GM18909 (cell line): ENCODE data around the gene CBX2.

Experiments
- ATAC-seq: cut with Tn5 transposase; IDR thresholded peaks from one replicate; pipeline ENCODE4 v1.9.1; 2021; ENCODE audit warnings: mild to moderate bottlenecking; ENCODE audit not compliant: unreplicated experiment, poor library complexity

CBX2 gene

GRCh38 chr17:79797492-79798298 lies 19.7 kb downstream of the CBX2 start:
- ATAC-seq, result peak; percentile 10

DNA sequence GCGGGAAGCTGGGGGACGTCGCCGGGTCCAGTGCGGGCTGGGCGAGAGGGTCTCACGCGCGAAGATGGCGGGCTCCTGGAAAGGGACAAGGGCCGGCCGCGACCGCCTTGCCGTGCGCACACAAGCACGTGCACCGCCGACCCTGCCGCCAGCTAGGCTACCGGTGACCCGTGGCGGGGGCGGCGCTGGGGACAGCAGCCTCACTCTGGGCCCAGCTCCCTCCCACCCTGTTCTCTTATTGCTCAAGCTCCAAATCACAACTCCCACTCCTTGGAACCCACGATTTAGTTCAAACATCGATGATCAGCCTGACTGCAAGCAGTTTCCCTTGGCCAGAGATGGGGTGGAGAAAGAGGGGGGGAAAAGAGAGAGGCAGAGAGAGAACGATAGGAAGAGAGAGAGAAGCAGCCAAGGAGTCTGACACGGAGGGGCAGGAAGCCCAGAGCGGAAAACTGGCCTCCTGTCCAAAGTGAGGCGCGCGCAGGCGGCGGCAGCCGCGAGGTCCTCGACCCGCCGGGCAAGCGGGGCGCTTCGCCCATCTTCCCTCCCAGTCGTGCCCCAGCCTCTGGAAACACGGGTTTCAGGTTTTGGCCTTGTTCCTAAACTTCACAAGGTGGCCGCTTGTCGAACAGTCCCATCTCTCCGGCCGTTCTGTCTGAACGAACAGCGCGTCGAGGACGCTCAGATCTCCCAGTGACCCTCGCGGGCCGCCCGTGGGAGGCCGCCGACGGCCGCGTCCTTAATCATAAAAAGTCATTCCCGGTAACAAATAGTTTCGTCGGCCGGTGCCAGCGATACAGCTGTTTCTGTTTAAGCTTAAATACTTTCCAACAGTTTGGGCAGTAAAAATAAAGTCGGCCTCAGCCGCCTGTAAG lies 20.6 kb downstream of the CBX2 start:
- no peak for ATAC-seq

- no peak for ATAC-seq
Measured at GRCh38 chr17:79799174-79799537, 21.2 kb downstream of the CBX2 start.

- no peak for ATAC-seq
Measured at GRCh38 chr17:79799538-79800324, 21.8 kb downstream of the CBX2 start.

DNA sequence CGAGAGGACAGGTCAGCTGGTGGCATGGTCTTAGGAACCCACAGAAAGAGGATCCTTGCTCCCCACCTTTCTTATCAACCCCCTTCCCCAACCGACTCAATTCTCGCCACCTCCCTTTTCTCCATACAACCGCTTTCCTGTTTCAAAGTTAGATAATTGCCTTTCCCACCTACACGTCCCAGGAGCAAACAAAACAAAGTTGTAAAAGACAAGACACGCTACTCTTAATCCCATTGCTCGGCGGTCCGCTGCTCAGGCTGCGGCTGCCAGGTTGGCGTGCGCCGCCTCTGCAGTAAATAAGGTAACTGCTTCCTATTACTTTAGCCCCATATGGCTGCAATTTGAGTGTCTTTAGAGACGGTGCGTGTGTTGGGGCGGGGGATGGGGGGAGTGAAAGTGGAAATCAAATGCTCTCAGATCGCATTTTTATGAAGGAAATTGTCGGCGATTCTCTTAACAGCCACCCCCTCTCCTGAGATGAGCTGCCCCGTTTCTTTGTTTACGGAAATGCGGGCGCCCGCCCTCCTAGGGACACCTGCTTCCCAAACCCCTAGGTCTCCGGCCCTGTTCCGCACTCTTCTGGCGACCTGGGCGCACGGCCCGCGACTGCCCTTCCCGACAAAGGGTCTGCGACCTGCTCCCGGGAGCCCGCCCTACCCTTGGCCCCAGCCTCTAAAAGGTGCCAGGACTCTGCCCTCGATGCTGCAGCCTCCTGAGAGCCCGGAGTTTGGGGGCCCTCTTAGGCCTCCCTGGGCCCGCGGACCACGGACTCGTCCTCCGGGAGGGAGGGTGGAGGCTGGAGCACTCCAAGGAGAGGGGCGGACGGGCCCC lies 22.6 kb downstream of the CBX2 start:
- ATAC-seq, result no peak

DNA sequence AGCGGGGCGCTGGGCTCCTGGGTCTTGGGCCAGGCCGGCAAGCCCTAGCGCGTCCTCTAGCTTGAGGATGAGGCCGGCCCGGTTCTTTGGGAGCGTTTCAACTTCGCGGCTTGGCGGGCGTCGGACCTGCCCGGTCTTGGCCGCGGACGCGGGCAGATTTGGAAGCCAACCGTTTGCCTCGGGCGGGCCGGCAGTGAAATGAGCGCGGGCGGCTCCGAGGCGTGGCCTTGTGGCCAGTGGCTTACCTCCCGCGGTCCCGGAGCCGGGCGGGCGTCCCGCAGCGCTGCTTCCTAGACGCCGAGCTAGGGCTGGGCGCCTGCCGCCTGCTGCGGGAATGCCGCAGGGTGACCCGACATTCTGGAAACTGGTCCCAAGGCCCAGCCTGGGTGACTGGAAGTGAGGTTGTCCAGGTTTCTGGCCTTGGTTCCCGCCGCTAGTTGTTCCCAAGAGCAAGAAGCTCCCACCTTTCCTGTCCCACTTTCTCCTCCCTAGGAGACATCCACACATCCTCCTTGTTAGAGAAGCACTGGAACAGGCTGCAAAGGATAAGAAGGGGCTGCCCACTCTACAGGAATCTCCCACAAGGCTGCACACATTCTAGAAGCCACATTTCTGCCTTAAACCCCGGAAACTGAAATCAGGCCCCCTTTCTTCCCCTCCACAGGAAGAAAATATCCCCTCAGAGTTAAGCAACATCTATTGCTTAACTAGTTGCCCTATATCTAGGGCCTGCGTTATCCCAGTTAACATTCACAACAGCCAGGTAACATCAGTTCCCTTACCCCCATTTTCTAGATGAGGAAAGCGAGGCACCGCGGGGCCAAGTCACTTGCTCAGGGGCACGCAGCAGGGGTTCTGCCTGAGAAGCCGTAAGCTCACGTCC lies 23.4 kb downstream of the CBX2 start:
- no peak for ATAC-seq

- no peak for ATAC-seq
Measured at GRCh38 chr17:79802039-79802735, 24.2 kb downstream of the CBX2 start.

DNA sequence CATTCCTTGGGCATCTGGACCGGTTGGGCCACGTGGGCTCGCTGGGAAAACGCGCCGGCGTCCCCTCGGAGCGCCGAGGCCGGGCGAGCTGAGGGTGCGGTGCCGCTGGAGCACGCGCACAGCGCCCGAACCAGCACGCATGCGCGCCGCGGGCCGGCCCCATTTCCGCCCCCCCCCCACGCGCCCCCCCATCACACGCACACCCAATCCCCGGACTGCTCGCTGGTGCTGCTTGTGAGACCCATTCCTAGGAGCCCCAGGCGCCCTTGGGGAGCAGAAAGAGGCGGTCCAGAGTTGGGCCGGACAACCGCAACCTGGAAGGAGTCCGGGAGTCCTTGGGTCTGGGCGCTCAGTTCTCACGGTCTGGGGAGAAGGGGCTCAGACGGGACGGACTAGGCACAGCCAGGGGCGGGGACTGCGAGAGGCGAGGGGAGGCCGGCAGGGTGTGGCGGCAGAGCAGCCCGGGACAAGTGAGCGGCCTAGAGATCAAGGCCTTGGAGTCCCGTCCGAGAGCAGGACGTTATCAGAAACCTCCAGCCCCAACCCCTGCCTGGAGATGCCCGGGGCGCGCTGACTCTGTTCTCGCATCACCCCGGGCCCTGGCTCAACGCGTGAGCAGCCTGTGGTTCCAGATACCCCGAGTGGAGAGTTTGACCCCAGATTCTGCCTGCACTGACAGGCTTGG lies 24.9 kb downstream of the CBX2 start:
- no peak for ATAC-seq

DNA sequence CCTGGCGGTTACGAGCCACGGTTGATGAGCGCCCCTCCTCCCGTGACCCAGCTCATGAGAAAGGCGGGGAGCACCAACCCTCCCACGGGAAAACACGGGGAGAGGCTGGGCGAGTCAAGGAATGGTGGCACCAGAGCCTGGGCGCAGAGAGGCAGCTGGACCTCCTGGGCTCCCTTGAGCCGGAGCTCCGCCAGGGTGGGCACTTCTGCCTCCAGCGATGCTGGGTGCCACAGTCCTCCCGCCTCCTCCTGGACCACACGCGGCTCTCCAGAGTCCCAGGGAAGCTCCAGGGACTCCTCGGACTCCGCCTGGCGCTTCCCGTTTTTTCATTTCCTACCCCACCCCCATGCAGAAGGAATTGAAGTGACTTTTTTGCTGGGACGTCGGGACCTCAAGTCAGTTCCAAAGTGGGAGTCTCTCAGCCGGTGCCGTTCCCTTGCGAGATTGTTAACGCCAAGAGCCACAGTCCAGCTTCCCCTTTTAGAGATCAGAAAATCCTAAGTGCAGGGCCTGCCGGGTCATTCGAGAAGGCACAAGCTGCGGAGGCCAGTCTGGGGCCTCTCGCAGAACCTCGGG lies 25.6 kb downstream of the CBX2 start:
- ATAC-seq, result no peak

DNA sequence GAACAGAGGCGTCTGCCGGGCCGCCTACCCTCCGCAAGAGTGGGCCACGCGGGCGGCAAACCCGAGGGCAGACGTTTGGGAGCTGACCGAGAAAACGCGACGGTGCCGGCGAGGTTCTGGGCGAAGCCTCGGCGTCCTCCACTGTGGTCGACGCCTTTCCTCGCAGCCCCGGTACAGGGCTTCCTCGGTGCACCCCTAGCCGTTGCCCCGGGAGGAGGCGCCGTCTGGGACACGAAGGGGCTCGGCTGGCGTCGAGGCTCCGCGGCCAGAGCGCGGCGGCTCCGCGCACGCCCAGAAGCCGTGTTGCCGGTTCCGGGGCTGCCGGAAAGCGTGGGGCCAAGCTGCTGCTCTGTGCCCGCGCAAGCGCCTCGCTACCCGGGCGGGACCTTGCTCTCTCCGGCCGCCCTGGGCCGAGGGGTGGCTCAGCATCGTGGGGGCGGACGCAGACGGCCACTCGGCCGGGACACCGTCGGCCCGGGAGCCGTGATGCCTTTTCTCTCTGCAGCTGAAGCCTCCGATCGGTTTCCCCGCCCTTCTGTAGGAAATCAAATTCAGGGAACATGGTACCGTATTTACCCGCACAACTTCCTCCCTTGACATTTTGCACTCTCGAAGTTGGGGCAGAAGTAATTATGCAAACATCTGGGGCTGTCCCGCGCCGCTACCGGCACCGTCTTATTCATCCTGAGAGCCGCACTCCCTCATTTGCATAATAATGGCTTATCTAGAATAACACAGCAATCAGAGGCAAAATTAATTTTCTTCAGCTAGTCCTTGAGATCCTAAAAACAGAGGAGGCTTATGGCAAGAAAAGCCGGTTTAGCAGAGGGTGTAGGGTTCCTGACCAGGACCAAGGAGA lies 26.3 kb downstream of the CBX2 start:
- peak; percentile 67 for ATAC-seq

- no peak for ATAC-seq
Measured at GRCh38 chr17:79804856-79805696, 27.1 kb downstream of the CBX2 start.

- ATAC-seq, result no peak
Measured at GRCh38 chr17:79806446-79806760, 28.5 kb downstream of the CBX2 start.

DNA sequence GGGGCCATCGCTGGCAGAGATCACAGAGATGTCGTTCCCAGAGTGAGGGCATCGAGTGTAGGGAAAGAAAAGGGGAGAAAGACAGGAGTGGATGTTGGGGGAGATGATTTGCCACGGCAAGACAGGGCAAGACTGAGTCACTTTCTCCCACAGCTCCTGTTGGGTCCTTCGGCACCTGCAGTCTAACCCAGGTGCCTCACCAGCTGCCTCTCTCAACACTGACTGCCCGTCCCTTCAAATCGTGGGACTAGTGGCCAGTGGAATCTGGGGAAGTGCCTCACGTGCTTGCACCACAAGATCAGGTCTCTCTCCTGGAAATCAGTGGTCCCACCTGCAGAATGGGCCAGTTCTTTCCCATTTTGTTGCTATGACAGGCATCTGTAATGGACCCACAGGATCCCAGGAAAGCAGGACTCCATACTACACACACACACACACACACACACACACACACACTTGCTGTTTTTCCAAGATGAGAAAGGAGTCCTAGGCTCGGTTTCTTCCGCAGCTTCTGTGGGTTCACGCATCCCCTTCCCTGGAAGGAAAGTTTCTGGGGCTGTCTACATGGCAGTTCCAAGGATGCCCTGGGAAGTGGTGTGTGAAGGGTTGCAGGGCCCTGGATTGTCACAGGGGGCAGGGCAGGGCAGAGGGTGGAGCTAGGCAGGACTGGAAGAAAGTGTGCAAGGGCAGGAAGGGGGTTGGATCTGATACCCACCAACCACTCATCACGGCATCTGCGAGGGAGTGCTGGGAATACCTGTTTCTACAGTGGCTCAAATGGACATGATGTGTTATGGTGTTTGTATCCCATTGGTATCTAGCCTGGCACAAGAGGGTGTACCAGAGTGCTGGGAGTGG lies 29.1 kb downstream of the CBX2 start:
- no peak for ATAC-seq

GRCh38 chr17:79808763-79809529 lies 31.0 kb downstream of the CBX2 start:
- no peak for ATAC-seq
